SU-DHL-6 (cell line): ENCODE results near the gene PRDX4.

Experiments used
- EZH2phosphoT487 ChIP-seq: fragments of 200-600 bp; sonication (generic), shearing (Covaris generic); conservative IDR thresholded peaks from 2 replicates; pipeline ENCODE4 v1.6.1; 2018; ENCODE audit warnings: mild to moderate bottlenecking, antibody characterized with exemption, low read length, moderate library complexity, mixed read lengths
- TF ChIP-seq, protein P1 (sequence below): fragments of 200-600 bp; sonication (generic); IDR thresholded peaks from one replicate; pipeline ENCODE4 v1.5.1; 2017; ENCODE audit warnings: antibody characterized with exemption, mild to moderate bottlenecking, low read length, moderate library complexity; ENCODE audit not compliant: insufficient read depth, poor library complexity, severe bottlenecking

DNA sequence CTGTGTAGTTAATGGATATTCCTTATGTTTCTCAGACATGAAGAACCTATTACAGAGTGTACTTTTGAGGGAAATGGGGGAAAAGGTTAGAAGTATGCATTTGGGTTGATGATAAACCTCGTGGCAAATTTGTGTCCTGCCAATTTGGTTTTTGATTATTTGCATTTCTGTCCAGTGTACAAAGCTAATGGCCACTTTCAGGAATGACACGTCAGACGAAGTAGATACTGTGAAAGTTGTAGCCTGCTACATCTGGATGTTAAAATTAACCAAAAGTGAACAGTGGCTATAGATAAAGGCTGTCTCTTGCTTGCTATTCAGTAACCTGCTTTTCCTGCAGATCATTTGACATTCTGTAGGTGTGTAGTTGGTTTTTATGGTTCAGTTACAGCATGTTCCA lies 1.0 kb downstream of the PRDX4 start:
- TF ChIP-seq, protein P1, sequence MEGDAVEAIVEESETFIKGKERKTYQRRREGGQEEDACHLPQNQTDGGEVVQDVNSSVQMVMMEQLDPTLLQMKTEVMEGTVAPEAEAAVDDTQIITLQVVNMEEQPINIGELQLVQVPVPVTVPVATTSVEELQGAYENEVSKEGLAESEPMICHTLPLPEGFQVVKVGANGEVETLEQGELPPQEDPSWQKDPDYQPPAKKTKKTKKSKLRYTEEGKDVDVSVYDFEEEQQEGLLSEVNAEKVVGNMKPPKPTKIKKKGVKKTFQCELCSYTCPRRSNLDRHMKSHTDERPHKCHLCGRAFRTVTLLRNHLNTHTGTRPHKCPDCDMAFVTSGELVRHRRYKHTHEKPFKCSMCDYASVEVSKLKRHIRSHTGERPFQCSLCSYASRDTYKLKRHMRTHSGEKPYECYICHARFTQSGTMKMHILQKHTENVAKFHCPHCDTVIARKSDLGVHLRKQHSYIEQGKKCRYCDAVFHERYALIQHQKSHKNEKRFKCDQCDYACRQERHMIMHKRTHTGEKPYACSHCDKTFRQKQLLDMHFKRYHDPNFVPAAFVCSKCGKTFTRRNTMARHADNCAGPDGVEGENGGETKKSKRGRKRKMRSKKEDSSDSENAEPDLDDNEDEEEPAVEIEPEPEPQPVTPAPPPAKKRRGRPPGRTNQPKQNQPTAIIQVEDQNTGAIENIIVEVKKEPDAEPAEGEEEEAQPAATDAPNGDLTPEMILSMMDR, result no peak
- no peak for TF ChIP-seq EZH2phosphoT487
